SK-N-SH (cell line): ENCODE data around the gene PSMD3.

Experiments used
- CTCF ChIP-seq: fragments of 200-600 bp; sonication (generic); IDR thresholded peaks from 2 replicates; pipeline ENCODE4 v1.6.1; 2017; ENCODE audit warnings: antibody characterized with exemption, mild to moderate bottlenecking, moderate library complexity
- FOXM1 ChIP-seq: IDR thresholded peaks from 2 replicates; pipeline ENCODE4 v1.4.0; 2012; ENCODE audit warnings: low read depth, mild to moderate bottlenecking
- MAX ChIP-seq: IDR thresholded peaks from 2 replicates; pipeline ENCODE4 v1.4.0; 2012; ENCODE audit warnings: low read depth
- NFIC ChIP-seq: IDR thresholded peaks from 2 replicates; pipeline ENCODE4 v1.4.0; 2012; ENCODE audit warnings: borderline replicate concordance
- POLR2AphosphoS5 ChIP-seq: IDR thresholded peaks from 2 replicates; pipeline ENCODE4 v1.6.1; 2012; ENCODE audit warnings: low read depth, low read length
- RXRA ChIP-seq: IDR thresholded peaks from 2 replicates; pipeline ENCODE4 v1.4.0; 2012; ENCODE audit warnings: low read depth, mild to moderate bottlenecking, borderline replicate concordance
- SMC3 ChIP-seq: IDR thresholded peaks from 2 replicates; pipeline ENCODE4 v1.6.1; 2012; ENCODE audit warnings: low read depth, low read length, improper control_type of control experiment
- TAF1 ChIP-seq: IDR thresholded peaks from 2 replicates; pipeline ENCODE4 v1.6.1; 2012; ENCODE audit warnings: low read depth, mild to moderate bottlenecking, low read length, moderate library complexity, borderline replicate concordance
- TEAD4 ChIP-seq: IDR thresholded peaks from 2 replicates; pipeline ENCODE4 v1.4.0; 2012; ENCODE audit warnings: mild to moderate bottlenecking, borderline replicate concordance; ENCODE audit not compliant: insufficient read depth
- USF2 ChIP-seq: fragments of 150-350 bp; IDR thresholded peaks from 2 replicates; pipeline ENCODE4 v1.6.1; 2017; ENCODE audit warnings: antibody characterized with exemption, low read length, low read depth, borderline replicate concordance
- YY1 ChIP-seq: IDR thresholded peaks from 2 replicates; pipeline ENCODE4 v1.4.0; 2012; ENCODE audit warnings: low read depth, mild to moderate bottlenecking

GRCh38 chr17:39933912-39934311 is 46.7 kb upstream of the PSMD3 start:
- TF ChIP-seq TEAD4 (no peak), POLR2AphosphoS5 (no peak), CTCF (no peak), USF2 (no peak), NFIC (no peak), MAX (no peak), FOXM1 (no peak), YY1 (no peak), RXRA (no peak), SMC3 (no peak), TAF1 (no peak)
